HG03460 (cell line): Measurements from ENCODE around the gene UBXN7.
"Not testable (repeated sequence)": the region's sequence is repeated elsewhere in the genome, so short reads cannot be mapped to it uniquely, and the experiment has no call there.

Source experiments
- ATAC-seq: cut with Tn5 transposase; IDR thresholded peaks from one replicate; pipeline ENCODE4 v1.9.1; 2021; ENCODE audit not compliant: unreplicated experiment

Gene UBXN7, protein sequence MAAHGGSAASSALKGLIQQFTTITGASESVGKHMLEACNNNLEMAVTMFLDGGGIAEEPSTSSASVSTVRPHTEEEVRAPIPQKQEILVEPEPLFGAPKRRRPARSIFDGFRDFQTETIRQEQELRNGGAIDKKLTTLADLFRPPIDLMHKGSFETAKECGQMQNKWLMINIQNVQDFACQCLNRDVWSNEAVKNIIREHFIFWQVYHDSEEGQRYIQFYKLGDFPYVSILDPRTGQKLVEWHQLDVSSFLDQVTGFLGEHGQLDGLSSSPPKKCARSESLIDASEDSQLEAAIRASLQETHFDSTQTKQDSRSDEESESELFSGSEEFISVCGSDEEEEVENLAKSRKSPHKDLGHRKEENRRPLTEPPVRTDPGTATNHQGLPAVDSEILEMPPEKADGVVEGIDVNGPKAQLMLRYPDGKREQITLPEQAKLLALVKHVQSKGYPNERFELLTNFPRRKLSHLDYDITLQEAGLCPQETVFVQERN

DNA sequence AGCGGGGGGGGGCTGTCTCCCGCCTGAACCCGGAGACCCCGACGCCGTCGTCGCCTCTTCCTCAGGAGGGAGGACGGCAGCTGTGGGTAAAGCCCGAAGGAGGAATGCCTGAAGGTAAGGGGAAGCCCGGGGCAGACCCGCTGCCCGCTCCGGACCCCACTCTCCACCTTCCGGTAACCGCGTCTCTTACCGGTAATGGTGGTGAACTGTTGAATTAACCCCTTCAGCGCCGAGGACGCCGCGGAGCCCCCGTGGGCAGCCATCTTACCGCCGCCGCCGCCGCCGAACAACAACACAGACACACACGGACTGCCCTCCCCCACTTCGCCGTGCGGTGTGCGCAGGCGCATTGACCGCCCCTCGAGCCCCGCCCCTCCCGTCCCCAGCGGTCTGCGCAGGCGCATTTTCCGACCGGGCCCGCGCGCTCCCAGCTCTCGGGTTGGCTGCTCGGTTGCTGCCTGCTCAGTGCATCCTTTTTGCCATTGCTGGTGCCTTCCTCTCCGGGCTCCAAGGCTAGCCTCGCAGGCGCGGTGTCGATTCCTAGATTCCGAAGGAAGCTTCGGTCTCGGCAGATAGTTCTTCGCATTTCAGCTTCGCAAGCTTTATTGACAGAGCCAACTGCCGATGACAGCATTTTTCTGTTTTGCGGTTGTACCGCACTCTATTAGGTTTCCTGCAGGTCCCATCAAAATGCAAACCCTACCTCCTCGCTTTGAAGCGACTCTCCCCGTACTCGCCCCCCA, at the start of gene UBXN7:
Gene UBXN7 (minus strand): TSS at position 291 of the 743 bp plus-strand sequence. CDS start 28 bp downstream, at position 263.
- ATAC-seq, result peak; percentile 80

DNA sequence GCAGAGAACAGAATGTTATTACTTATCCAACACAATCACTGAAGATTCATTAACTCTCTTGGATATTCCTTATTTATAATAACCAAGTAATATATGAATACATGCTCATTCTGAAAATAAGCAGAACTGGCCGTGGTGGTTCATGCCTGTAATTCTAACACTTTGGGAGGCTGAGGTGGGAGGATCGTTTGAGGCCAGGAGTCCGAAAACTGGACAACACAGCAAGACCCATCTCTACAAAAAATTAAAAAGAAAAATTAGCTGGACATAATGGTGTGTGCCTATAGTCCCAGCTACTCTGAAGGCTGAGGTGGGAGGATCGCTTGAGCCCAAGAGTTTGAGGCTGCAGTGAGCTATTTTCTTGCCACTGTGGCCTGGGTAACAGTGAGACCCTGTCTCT, 45.5 kb upstream of the UBXN7 start:
- no peak for ATAC-seq

DNA sequence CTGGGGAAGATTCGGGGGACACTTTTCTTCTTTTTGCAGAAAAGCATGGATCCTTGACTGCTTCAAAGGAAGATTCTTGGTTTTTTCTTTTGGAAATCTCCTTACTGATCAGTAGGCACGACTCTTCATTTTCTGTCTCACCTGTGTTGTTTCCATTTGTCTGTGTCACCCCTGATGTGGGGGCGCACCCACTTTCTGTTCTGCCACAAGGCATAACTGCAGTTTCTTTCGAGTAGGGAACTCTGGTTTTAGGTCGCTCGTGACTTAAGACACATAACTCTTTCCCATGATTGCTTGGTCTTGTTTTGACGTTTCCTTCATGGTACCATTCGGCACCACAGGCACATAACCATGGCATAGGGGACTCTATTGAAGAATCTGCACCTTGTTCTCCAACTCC, 40.1 kb upstream of the UBXN7 start:
- no peak for ATAC-seq

- ATAC-seq, result no peak
These were observed 39.3 kb upstream of the UBXN7 start for GRCh38 chr3:196471551-196471950.

GRCh38 chr3:196470182-196470581, 38.0 kb upstream of the UBXN7 start:
- not testable (repeated sequence) for ATAC-seq

GRCh38 chr3:196463804-196464203, 31.6 kb upstream of the UBXN7 start:
- ATAC-seq, result no peak

DNA sequence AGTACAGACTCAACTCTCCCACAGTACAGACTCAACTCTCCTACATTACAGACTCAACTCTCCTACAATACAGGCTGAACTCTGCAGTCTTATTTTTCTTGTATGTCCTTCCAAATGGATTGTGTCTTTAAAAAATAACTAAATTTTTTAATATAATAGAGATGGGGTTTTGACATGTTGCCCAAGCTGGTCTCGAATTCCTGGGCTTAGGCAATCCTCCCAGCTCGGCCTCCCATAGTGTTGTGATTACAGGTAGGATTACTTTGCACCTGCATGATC, 31.2 kb upstream of the UBXN7 start:
- no peak for ATAC-seq

GRCh38 chr3:196462680-196463477, 30.7 kb upstream of the UBXN7 start:
- ATAC-seq, result not testable (repeated sequence)

GRCh38 chr3:196458063-196458462, 25.8 kb upstream of the UBXN7 start:
- no peak for ATAC-seq

DNA sequence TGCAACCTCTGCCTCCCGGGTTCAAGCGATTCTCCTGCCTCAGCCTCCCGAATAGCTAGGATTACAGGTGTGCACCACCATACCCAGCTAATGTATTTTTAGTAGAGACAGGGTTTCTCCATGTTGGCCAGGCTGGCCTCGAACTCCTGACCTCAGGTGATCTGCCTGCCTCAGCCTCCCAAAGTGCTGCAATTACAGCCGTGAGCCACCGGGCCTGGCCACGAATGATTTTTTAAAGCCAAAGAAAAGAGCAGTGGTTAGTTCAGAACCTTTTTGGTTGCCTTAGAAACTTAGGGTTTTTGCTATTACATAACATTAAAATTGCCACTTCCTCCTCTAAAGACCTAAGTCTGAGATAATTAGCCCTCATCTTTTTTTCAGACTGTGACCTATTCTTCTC, 25.2 kb upstream of the UBXN7 start:
- ATAC-seq, result not testable (repeated sequence)

- ATAC-seq, result no peak
These were observed 22.7 kb upstream of the UBXN7 start for GRCh38 chr3:196454935-196455334.

GRCh38 chr3:196445391-196445790, 13.2 kb upstream of the UBXN7 start:
- not testable (repeated sequence) for ATAC-seq

GRCh38 chr3:196444500-196444894, 12.3 kb upstream of the UBXN7 start:
- ATAC-seq, result no peak

GRCh38 chr3:196440696-196441095, 8.5 kb upstream of the UBXN7 start:
- ATAC-seq, result no peak

DNA sequence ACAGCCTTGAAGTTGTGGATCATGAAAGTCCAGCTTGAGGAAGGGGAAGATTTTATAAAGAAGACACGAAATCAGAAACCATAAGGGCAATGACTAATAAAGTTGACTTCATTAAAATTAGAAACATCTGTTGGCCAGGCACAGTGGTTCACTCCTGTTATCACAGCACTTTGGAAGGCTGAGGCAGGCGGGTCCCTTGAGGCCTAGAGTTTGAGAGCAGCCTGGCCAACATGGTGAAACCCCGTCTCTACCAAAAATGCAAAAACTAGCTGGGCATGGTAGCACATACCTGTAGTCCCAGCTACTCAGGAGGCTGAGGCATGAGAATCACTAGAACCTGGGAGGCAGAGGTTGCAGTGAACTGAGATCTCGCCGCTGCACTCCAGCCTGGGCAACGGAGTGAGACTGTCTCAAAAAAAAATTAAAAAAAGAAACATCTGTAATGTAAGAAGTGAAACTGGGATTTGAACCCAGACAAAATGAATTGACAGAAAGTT, 7.9 kb upstream of the UBXN7 start:
- ATAC-seq, result no peak

DNA sequence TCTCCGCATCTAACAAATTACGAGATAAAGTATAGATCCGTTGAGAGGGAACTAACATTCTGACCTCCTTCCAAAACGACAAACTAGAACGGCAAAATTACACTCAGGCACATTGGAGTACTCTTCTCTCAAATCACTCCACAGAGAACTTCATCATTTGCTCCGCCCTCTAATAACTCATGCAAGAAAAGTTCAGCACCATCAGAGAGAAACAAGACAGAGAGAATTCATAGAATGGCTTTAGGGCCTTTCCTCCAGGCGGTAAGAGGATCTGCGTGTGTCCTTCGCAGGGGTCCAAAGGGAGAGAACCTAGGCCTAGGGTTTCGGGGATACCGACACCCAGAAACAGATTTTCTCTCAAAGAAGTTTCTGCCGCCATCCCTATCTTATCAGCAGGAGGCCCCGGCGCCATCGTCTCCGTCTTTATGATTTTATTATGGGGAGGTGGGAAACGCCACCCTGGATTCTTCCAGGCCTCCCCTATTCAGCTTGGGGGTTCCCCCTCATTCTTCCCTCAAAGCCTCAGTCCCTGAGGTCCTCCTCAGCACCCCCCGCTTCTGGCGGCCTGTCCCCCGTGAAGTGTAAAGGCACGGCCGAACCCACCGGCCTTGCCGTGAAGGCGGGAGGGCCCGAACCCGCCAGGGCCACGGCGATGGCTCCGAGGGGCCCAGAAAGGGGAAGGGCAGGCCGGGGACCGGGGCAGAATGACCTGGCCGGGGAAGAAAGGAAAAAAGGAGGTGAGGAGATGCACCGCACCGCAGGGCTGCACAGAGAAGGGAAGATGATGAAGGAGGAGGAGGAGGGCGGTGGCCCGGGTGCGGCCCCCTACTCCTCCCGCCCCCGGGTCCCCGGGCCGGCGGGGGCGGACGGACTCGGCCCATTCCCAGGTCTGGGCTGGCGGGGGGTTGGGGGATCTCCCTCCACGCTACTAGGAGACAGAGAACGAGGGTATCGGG, 768 bp downstream of the UBXN7 start:
- ATAC-seq, result peak; percentile 25

- no peak for ATAC-seq
These were observed 4.2 kb downstream of the UBXN7 start for GRCh38 chr3:196428041-196428440.

- not testable (repeated sequence) for ATAC-seq
These were observed 7.8 kb downstream of the UBXN7 start for GRCh38 chr3:196424421-196424820.

DNA sequence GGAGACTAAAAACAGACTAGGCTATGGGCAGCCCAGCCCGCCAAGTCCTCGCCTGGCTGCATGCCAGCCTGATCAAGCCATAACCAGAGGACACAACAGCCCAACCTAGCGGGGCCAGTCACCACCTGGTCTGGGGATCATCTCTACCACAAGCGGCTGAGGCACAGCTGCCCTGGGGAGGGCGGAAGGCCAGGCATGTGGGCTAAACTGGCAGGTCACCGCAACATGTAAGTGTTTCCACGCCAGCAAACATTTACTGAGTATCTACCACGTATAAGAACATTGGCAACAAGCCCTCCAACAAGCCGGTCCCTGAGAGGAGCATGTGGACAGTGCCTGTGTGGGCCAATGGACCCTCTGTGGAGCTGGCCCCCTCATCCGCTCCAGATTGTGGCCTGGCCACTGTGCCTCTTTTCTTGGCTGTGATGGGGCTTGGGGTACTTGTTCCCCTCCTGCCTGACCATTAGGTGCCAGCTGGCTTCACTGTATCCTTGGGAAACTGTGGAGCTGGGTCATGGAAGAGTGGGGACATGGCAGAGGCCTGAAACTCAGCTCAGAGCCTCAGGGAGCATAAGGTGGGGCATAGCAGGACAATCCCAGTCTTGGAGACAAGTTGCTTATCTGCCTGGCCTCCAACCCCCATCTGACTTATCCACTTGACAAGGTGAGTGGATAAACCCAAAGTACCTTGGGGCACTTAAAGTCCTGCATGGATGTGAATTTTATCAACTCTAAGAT, 9.0 kb downstream of the UBXN7 start:
- ATAC-seq, result no peak
